Stimulated activated naive CD8-positive, alpha-beta T cell treated with anti-CD3 and anti-CD28 coated beads, Interleukin-15, Interleukin-2, amounts not matched to agents 100 U/mL and 50 U/mL, for 24 hours (primary cell): ENCODE measurements around the gene MORF4L1.
"Not testable (repeated sequence)": the region's sequence is repeated elsewhere in the genome, so short reads cannot be mapped to it uniquely, and the experiment has no call there.

ENCODE experiments used
- ATAC-seq: fragments of 150-1000 bp; cut with Tn5 transposase; one replicate; pipeline ENCODE4 v1.10.0; 2021
- DNase-seq: peaks from one replicate; pipeline ENCODE4 v3.0.0; 2021

MORF4L1 gene

GRCh38 chr15:78900819-78901533, 28.3 kb downstream of the MORF4L1 start:
- DNase-seq, ATAC-seq: not testable (repeated sequence)

- ATAC-seq, DNase-seq: not testable (repeated sequence)
Measured at GRCh38 chr15:78902281-78903032, 29.8 kb downstream of the MORF4L1 start.

- DNase-seq (no peak), ATAC-seq (no peak)
Measured at GRCh38 chr15:78904599-78905358, 32.1 kb downstream of the MORF4L1 start.

- DNase-seq (no peak), ATAC-seq (no peak)
Measured at GRCh38 chr15:78906316-78906620, 33.6 kb downstream of the MORF4L1 start.

- no peak for ATAC-seq
Measured at GRCh38 chr15:78907577-78907976, 34.9 kb downstream of the MORF4L1 start.

GRCh38 chr15:78909160-78909695, 36.5 kb downstream of the MORF4L1 start:
- no peak for ATAC-seq
- no peak for DNase-seq

More at GRCh38 chr15:78907577-78907976, 34.9 kb downstream of the MORF4L1 start:
- DNase-seq, result no peak

GRCh38 chr15:78909791-78910228, 37.1 kb downstream of the MORF4L1 start:
- DNase-seq (peak; percentile 30), ATAC-seq (peak; percentile 54)

- DNase-seq (no peak), ATAC-seq (no peak)
Measured at GRCh38 chr15:78910271-78910670, 37.6 kb downstream of the MORF4L1 start.

- DNase-seq, result no peak
- ATAC-seq, result no peak
Measured at GRCh38 chr15:78912316-78912715, 39.6 kb downstream of the MORF4L1 start.

GRCh38 chr15:78913012-78913411, 40.3 kb downstream of the MORF4L1 start:
- no peak for DNase-seq
- ATAC-seq, result no peak

GRCh38 chr15:78914027-78914764, 41.5 kb downstream of the MORF4L1 start:
- DNase-seq, result no peak
- no peak for ATAC-seq

- ATAC-seq (no peak), DNase-seq (no peak)
Measured at GRCh38 chr15:78915341-78916087, 42.8 kb downstream of the MORF4L1 start.

- DNase-seq, result no peak
Measured at GRCh38 chr15:78916088-78916487, 43.4 kb downstream of the MORF4L1 start.

GRCh38 chr15:78917888-78918287, 45.2 kb downstream of the MORF4L1 start:
- ATAC-seq (no peak), DNase-seq (no peak)

More at GRCh38 chr15:78916088-78916487, 43.4 kb downstream of the MORF4L1 start:
- ATAC-seq, result no peak

- no peak for ATAC-seq
Measured at GRCh38 chr15:78921517-78921916, 48.8 kb downstream of the MORF4L1 start.

GRCh38 chr15:78921940-78922339, 49.2 kb downstream of the MORF4L1 start:
- DNase-seq (no peak), ATAC-seq (no peak)

More at GRCh38 chr15:78921517-78921916, 48.8 kb downstream of the MORF4L1 start:
- DNase-seq, result no peak

GRCh38 chr15:78922527-78922926, 49.8 kb downstream of the MORF4L1 start:
- ATAC-seq, result no peak
- no peak for DNase-seq

- ATAC-seq (no peak), DNase-seq (no peak)
Measured at GRCh38 chr15:78923015-78923414, 50.3 kb downstream of the MORF4L1 start.

- ATAC-seq, result no peak
- DNase-seq, result no peak
Measured at GRCh38 chr15:78923480-78924360, 51.0 kb downstream of the MORF4L1 start.

GRCh38 chr15:78925076-78925624, 52.5 kb downstream of the MORF4L1 start:
- ATAC-seq, result no peak
- no peak for DNase-seq
